SW 1271 (cell line): ENCODE results near the gene FIGNL2.
"Not testable (repeated sequence)": the region's sequence is repeated elsewhere in the genome, so short reads cannot be mapped to it uniquely, and the experiment has no call there.

Source experiments
- DNase-seq, 2 experiments: peaks; one replicate each; lab custom pipeline; 2025; lab: John Stamatoyannopoulos, UW

The FIGNL2 gene, protein sequence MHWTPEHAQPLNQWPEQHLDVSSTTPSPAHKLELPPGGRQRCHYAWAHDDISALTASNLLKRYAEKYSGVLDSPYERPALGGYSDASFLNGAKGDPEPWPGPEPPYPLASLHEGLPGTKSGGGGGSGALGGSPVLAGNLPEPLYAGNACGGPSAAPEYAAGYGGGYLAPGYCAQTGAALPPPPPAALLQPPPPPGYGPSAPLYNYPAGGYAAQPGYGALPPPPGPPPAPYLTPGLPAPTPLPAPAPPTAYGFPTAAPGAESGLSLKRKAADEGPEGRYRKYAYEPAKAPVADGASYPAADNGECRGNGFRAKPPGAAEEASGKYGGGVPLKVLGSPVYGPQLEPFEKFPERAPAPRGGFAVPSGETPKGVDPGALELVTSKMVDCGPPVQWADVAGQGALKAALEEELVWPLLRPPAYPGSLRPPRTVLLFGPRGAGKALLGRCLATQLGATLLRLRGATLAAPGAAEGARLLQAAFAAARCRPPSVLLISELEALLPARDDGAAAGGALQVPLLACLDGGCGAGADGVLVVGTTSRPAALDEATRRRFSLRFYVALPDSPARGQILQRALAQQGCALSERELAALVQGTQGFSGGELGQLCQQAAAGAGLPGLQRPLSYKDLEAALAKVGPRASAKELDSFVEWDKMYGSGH

DNA sequence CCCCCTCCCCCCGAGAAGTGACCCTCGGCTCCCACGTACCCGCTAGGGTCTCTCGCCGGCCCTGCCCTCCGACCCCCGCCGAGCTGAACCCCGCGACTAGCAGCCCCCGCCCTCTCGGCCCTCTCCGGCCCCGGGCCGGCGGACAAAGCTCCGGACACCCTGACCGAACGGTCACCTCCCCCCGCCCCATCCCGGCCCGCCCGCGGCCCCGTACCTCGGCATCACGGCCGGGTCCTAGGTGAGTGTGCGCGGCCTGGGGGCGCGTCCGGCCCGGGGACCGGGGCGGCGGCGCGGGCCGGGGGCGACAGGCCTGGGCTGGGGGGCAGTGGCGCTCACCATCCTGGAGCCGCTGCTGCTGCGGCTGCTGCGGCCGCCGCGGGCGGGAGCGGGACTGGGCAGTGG, at the start of gene FIGNL2:
TSS of gene FIGNL2 (minus strand) at position 393 of the 402 bp plus-strand sequence. CDS start 26,305 bp downstream, outside the sequence.
- no peak for DNase-seq

DNA sequence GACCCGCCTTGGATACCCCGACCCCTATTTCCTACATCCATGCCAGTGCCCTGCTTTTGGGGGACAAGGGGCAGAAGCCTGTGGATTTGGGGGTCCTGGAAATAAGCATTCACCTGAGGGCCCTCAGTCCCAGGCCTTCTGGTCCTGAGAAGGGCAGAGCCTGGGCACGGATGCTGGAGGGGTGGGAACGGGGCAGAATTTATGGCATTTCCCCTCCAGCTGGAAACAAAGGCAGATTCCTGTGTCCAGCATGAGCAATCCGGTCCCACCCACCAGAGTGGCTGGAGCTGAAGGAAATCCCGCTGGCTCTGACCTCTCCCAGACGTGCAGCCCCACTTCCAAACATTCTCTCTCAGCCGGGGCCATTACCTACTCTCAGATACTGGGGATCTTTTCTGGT, 48.7 kb upstream of the FIGNL2 start:
- no peak for DNase-seq

DNA sequence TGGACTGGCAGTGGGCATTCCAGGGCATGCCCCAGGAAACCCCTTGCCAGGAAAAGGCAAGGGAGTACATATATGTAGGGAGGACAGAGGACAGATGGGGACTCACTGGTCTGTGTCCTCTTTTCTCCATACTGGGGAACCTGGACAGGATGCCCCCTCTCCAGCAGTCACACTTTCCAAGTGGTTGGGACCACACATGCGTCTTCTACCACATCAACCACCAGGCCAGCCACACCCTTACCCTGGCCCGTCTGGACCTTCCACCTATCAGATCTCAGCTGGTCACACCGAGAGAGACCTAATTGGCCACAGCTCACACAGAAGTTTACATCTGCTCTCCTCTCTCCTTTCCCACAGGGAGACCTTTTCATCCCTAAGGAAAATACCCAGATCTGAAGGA, 47.7 kb upstream of the FIGNL2 start:
- DNase-seq: no peak

DNA sequence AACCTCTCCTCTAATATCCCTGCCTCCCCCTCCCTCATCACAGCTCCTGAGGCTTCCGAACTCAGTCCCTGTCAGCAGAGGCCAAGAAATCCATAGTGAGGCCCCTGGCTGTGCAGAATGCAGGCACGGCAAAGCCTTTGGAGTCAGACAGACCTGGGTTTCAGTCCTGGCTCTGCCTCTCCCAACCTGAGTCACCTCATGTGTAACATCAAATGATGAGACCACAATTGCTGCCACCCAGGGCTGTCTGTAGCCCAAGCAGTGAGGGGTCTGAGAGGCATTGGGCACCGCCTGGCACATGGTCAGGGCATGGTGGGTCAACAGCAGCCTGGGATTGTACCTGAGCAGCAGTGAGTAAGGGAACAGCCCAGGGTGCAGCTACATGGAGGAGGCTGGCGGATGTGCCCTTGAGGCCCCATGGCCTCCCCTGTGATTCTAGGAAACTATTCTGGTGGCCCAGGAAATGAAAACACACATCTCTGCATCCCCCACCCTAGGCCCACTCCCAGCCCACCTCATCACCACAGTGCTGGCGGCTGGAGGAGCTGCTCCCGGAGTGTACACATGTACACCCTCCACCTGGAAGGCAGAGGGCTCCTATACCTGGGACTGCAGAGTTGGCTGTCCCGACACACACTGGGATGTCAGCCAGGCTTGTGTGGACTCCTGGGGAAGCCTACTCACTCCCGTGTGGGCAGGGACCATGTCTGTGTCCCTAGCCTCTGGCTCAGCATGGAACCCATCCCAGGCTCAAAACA, 47.0 kb upstream of the FIGNL2 start:
- DNase-seq: no peak

DNA sequence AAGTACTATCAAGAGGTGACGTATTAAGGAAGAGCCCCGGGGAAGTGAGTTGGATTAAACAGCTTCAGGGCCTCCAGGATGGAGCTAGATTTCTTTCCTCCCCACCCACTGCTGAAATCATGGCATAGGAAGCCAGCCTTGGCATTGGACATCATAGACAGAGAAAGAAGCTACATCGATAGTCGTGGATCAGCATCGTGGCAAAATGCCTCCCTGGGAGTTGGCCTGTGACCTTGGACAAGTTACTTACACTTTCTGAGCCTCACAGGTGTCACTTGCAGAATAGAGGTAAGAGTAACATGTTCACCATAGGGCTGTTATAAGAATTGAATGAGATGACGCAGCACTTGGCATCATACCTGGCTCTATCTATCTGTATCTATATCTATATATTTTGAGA, 45.3 kb upstream of the FIGNL2 start:
- no peak for DNase-seq

DNA sequence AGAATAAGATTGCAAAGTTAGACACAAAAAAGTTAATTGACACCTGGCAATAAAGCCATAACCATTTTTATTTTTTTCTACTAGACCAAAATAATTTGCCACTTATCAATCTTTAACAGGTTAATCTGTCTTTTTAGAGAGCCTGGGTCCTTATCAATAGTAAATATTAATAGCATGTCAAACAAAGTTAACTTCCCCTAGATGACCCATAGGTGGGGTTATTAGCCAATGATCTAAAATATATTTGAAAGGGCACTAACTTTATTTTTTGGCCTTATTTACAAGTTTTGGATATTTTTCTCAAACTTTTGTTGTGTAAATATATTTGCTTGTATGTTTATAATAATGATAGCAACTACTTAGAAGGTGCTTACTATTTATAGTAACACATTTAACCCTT, 43.3 kb upstream of the FIGNL2 start:
- DNase-seq: peak in 1 of 2 experiments; percentile 17

DNA sequence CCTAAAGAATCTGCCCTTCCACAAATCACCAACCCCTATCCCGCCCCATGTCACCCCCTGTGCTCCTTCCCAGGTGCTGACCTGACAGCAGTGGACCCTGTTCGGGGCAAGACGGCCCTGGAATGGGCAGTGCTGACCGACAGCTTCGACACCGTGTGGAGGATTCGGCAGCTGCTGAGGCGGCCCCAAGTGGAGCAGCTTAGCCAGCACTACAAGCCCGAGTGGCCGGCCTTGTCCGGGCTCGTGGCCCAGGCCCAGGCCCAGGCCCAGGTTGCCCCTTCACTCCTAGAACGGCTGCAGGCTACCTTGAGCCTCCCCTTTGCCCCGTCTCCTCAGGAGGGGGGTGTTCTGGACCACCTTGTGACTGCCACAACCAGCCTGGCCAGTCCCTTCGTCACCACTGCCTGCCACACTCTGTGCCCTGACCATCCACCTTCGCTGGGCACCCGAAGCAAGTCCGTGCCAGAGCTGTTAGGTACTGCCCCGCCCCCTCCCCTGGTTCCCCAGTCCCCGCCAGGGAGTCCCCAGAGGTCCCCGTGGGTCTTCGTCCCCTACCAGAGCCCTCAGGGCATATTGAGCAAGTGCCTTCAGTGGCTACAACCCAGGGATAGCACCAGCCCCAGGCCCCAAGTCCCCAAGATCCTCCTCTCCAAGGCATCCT, 42.1 kb upstream of the FIGNL2 start:
- DNase-seq: no peak

DNA sequence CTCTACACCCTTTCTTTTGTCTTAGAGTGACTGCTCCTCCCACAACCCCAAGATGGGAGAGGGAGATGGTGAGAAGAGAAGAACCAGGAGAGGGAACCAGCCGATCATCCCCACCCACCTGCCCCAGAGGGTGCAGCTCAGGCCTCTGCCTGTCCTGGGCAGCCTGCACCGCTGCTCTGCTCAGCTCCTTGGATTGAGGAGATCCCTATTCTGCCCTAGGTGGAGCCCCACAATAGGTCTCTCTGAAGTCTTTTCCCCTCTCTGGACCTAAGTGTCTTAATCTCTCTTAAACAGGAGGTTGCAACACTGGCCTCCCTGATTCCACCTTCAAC, 41.6 kb upstream of the FIGNL2 start:
- peak in 1 of 2 experiments; percentile 6 for DNase-seq

DNA sequence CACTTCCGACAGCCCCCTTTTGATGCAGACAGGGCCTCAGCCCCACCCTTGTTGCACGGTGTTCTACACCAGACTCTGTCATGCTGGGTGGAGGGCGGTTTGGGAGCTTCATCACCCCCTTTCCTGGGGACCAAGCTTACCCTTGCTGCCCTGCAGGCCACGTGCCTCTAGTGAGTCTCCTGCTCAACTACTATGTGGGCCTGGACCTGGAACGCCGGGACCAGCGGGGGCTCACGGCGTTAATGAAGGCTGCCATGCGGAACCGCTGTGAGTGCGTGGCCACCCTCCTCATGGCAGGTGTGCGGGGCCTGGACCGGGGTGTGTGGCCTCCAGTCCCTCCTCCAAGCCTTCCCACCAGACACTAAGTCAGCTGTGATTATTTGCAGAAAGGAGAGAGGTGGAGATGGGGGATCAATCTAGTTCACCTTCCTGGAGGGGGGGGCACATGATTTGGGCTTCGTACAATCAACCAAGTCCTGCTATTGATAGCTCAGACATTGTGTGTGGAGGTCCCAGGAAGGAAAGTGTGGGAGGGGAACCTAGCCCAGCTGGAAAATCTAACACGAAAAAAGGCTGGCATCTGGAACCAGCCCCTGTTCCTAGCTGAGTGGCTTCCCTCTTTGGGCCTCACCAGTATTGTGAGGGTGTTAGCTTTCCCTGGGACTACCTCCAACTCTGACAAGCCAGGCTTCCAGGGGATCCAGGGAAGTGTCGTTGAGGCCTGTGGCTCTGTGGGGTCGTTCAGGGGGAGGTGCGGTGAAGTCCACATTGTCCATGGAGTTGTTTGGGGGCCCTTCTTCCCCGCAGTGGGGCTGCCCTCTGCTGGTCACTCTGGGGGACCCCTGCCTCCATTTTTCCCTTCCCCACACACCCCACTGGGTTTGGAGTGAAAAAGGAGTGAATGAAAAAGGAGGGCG, 41.0 kb upstream of the FIGNL2 start:
- no peak for DNase-seq

DNA sequence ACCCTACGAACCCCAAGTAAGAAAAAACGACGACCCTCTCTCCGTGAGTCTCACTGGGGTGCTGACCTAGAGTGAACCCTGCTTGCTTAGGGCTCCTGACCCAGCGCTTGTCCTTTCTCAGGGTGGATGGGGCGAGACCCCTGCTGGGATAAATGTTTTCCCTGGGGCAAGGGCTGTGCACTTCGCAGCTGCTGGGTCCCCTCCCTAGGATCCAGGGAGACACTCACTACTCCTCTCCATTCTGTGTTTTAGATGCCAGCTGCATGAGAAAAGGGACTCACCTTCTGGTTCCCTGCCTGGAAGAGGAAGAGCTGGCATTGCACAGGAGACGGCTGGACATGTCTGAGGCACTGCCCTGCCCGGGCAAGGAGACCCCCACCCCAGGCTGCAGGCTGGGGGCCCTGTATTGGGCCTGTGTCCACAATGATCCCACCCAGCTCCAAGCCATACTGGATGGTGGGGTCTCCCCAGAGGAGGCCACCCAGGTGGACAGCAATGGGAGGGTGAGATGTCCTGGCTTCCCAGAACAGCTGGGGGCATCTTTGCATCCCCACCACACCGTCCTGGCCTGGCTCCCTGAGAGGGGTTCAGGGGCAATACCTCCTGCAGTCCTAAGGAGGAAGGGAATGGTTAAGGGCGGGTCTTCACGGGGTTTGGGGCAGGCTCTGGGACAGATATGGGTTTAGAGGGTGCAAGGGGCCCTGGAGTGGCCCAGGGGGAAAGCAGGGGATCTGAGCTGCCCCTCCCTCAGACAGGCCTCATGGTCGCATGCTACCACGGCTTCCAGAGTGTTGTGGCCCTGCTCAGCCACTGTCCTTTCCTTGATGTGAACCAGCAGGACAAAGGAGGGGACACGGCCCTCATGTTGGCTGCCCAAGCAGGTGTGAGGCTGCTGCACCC, 40.0 kb upstream of the FIGNL2 start:
- DNase-seq: no peak

DNA sequence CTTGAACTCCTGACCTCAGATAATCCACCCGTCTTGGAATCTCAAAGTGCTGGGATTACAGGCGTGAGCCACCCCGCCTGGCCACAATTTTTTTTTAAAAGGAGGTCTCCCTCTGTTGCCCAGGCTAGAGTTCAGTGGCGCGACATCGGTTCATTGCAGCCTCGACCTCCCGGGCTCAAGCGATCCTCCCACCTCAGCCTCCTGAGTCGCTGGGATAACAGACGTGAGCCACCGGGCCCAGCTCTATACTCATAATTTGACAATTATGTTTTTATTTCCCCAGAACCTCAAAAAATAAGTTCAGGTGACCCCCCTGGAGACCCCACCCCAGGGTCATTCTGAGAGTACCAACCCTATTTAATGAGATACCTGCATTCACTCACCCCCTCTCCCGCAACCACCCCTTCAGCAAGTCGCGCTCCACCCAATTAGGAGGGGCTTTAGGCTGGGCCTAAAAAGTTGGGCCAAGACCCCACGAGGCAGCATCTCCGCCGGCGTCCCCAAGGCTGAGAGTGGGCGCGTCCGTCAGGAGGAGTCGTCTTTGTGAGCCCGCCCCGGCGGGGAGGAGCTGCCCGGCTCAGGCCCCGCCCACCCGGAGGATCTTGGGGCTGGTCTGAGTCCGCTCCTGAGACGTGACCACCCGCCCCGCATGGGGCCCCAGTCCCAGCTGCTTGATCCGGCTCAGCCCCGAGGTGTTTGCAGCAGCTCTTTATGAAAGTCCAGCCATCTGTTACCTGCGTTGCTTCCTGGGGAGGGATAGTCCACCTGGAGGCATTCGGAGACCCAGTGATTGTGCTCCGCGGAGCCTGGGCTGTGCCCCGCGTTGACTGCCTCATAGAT, 39.2 kb upstream of the FIGNL2 start, which contains the start of gene ANKRD33:
TSS of gene ANKRD33 (plus strand) at position 628 of the 840 bp plus-strand sequence. CDS start at position 712, 84 bp downstream.
- DNase-seq: no peak

DNA sequence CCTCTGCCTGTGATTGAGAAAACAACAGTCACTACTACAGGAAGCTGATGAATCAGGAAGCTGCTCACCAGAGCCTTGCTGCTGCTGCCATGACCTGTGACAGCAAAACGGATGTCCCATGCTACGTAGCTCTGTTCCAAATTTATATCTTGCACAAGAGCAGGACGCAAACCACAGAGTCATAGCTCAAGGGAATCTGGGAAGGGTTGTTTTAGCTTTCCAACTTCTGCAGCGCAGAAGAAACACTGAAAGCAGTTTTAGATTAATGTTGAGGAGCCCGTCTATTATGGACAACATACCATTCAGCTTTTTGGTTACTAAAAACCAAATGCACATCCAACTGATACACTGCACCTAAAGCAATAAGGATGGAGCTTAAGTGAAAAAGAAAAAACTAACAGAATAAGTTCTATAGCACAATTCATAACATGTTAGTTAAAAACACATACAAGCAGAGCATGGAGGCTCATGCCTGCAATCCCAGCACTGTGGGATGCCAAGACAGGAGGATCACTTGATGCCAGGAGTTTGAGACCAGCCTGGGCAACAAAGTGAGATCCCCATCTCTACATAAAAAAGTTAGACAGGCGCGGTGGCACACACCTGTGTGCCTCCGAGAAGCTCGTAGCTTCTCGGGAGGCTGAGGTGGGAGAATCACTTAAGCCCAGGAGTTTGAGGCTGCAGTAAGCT, 37.6 kb upstream of the FIGNL2 start:
- peak; percentile 54 to 90 for DNase-seq

DNA sequence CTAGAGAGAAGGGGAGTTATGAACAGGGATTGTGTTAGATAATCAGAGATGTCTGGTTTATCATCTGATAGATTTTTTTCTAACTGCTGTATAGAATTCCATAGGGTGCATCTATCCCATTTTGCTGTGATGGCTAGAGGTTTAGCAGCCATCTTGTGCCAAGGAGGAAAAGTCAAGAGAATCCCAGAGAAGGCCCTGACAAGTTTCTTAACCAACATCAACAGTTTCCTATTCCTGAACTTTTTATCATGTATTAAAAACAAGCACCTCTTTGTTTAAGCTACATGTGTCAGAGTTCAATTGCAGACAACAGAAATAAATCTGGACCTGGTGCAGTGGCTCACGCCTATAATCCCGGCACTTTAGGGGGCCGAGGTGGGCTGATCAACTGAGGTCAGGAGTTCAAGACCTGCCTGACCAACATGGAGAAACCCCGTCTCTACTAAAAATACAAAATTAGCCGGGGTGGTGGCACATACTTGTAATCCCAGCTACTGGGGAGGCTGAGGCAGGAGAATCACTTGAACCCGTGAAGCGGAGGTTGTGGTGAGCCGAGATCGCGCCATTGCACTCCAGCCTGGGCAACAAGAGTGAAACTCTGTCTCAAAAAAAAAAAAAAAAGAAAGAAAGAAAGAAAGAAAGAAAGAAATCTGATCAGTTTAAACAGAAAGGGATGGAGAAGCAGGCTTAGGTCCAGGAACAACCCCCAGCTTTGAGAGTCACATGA, 36.9 kb upstream of the FIGNL2 start:
- not testable (repeated sequence) for DNase-seq

DNA sequence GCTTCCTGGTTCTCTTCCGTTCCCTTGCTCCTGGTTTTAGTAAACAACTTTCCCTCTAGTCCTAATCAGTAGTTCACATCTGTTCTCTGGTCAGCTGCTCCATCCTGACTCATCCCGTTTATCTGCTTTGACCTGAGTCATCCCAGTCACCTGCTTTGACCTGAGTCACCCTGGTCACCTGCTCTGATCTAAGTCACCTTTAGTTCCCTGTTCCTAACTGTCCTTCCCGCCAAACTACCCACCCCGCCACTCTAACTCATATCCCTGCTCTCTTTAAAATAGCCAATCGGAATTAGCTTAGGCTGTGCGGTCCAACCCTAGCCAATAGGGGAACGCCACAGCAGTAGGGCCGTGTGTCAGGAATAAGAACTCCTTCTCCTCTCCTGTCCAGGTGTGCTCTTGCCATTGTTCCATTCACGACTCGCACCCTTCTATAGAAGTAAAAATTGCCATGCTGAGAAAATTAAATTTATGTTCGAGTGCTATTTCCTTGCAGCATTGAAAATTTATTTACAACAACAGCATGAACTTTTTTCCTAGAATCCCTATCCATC, 36.2 kb upstream of the FIGNL2 start:
- DNase-seq: peak in 1 of 2 experiments; percentile 10

DNA sequence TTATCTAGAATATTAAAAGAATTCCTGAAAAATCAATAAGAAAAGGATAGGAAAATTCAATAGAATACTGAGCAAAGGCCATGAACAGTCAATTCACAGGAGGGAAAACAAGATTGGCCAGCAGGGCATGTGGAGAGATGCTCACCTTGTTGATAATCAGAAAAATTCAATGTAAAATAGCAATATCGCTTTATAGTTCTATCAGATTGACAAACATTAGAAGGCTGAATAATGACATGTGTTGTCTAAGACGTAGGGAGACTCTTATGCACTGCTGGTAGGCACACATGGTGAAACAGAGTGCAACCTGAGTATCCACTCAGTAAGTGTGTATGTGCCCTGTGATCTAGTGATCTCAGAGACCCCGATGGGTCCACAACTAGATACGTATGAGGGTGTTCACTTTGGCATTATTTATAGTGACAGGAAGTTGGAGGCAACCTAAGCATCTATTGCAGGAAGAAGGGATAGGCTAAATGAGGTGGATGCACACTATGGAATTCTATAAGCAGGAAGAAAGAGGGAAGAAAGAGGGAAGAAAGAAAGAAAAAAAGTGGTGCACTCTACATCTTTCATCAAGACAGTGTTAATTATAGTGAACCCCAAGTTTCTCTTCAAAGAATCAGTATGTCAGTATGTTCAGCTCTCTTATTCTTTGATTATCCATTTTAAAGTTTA, 35.6 kb upstream of the FIGNL2 start:
- DNase-seq: no peak

DNA sequence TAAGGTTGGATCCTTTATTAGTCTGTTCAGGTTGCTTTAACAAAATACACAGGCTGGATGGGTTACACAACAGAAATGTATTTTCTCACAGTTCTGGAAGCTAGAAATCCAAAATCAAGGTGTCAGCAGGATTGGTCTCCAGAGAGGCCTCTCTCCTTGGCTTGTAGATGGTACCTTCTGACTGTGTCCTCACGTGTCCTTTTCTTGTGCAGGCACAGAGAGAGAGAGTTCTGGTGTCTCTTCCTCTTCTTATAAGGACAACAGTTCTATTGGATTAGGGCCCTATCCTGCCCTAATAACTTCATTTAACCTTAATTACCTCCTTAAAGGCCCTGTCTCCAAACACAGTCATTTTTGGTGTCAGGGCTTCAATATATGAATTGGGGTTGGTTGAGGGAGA, 34.8 kb upstream of the FIGNL2 start:
- DNase-seq: no peak

DNA sequence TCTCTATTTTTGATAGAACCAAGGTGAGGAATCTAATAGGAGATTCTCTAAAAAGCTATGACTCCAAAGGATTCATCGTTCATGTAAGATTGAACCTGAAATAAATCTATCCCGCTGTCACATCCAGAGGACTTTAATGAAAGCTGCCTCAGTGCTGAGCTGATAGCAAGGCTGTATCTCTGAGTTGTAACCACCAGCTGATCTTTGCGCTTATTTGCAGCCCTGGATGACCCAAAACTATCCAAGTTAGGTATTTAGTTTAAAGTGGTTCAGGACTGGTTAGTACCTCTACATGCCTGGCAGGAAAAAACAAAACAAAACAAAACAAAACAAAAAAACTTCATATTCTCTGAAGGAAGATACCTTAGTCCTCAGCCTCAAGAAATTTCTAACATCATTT, 30.6 kb upstream of the FIGNL2 start:
- DNase-seq: no peak
